Spinal cord (tissue), 10 donors: ENCODE results near the gene SVEP1. TPM values are rescaled to one million over a fixed set of nuclear protein-coding genes. Genes with fewer than 3 reads are reported as not detected.
"Not testable (repeated sequence)": the region's sequence is repeated elsewhere in the genome, so short reads cannot be mapped to it uniquely, and the experiment has no call there.

ENCODE experiments used
- DNase-seq, 6 donors: peaks; one replicate each; pipeline versions ENCODE4 v3.0.0 to v3.0.0-alpha.2; 2013 to 2015; ENCODE audit warnings: low spot score in 6 of 6, low read depth in 4 of 6
- H3K27ac ChIP-seq: one replicate; pipeline ENCODE4 v1.5.1; 2013; ENCODE audit warnings: low read depth, low read length, control low read depth
- H3K27me3 ChIP-seq: one replicate; pipeline ENCODE4 v1.6.1; 2013; ENCODE audit warnings: low read length; ENCODE audit not compliant: control insufficient read depth, insufficient read depth
- H3K36me3 ChIP-seq: one replicate; pipeline ENCODE4 v1.6.1; 2013; ENCODE audit warnings: low read length; ENCODE audit not compliant: control insufficient read depth, insufficient read depth
- H3K4me1 ChIP-seq: one replicate; pipeline ENCODE4 v1.6.1; 2013; ENCODE audit warnings: low read length; ENCODE audit not compliant: control insufficient read depth, insufficient read depth
- H3K4me3 ChIP-seq: one replicate; pipeline ENCODE4 v1.5.1; 2013; ENCODE audit warnings: low read depth, low read length, control low read depth
- H3K9me3 ChIP-seq: one replicate; pipeline ENCODE4 v1.6.1; 2013; ENCODE audit warnings: low read length; ENCODE audit not compliant: control insufficient read depth, insufficient read depth
- WGBS: methylation state at CpG from one replicate; pipeline ENCODE4 v1.1.5; 2013; ENCODE audit warnings: missing lambda C conversion rate; ENCODE audit not compliant: insufficient coverage; 5-methylcytosine and 5-hydroxymethylcytosine counted together
- polyA plus RNA-seq, 2 donors: library from polyadenylated mRNA; unstranded; fragments of 120-200 nt; gene quantifications; one replicate each; pipeline ENCODE4 v1.2.1, GENCODE V29; 2013; ENCODE audit not compliant: insufficient read length in 2 of 2
- total RNA-seq, 2 donors: library from RNA; depleted of rRNA in 1 of 2; stranded (reverse); fragments of 120-200 nt in 1 of 2; fragments of >200 nt in 1 of 2; gene quantifications; one replicate each; pipeline versions ENCODE4 v1.2.3 to v1.2.4, GENCODE V29; 2013 to 2014
- donor health status: healthy.

The SVEP1 gene
- total and polyA plus RNA-seq, 4 donors: 3.0 to 10.9 (median 5.3) TPM

GRCh38 chr9:110534162-110534561 lies 45.4 kb downstream of the SVEP1 start:
- not testable (repeated sequence) for H3K27me3 ChIP-seq, H3K4me1 ChIP-seq, H3K9me3 ChIP-seq, H3K36me3 ChIP-seq, H3K27ac ChIP-seq, H3K4me3 ChIP-seq, DNase-seq
- WGBS: 100% methylated on average over 1 of the region's 4 CpGs

DNA sequence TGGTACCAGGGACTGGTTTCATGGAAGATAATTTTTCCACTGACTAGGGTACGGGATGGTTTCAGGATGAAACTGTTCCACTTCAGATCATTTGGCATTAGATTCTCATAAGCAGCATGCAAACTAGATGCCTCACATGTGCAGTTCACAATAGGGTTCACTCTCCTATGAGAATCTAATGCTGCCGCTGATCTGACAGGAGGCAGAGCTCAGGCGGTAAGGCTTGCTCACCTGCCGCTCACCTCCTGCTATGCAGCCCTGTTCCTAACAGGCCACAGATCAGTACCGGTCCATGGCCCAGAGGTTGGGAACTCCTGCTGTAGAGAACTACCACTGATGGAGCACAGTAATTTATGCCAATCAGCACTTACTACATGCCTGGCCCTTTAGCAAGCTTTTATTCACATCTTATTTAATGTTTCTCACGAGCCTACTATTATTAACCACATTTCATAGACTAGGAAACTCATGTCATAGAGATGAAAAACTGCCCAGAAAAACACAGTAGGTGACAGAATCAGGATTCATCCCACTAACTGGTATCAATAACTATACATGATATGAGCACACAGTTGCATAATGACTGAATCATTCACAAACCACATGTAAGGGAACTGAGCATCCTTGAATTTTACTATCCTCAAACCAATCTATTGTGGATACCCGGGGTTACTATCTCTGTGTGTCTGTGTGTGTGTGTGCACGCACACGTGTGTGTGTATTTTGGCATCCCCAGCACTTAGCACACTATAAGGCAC lies 46.5 kb downstream of the SVEP1 start:
- no peak overlapping the region for H3K27ac ChIP-seq
- no peaks in the 10 kb centered on the region for H3K27me3 ChIP-seq
- no peaks in the 10 kb centered on the region for H3K4me1 ChIP-seq
- 82% methylated on average over 6 of the region's 9 CpGs for WGBS
- no peak for DNase-seq
- no peaks in the 10 kb centered on the region for H3K36me3 ChIP-seq
- no peaks in the 10 kb centered on the region for H3K9me3 ChIP-seq
- no peak overlapping the region for H3K4me3 ChIP-seq

DNA sequence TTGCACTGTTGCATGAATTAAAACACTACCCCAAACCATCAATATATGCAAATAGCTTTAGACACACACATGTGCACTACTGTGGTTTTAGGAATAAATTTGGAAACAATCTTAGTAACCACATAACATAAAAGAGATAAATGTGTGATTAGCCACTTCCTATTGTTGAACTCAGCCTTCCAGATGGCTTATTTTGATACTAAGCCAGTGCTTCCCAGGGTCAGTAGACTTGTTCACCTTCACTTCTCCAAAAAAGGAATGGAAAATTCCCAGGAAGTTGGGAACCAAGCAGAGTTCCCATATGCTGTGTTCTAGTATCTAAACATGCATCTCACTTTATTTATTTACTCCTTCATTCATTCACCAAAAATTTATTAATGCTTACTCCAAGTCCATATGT lies 47.8 kb downstream of the SVEP1 start:
- H3K27me3 ChIP-seq: no peaks in the 10 kb centered on the region
- no peak overlapping the region for H3K27ac ChIP-seq
- no peaks in the 10 kb centered on the region for H3K4me1 ChIP-seq
- H3K4me3 ChIP-seq: no peak overlapping the region
- H3K9me3 ChIP-seq: no peaks in the 10 kb centered on the region
- peak in 2 of 6 donors; percentile 10 to 18 for DNase-seq
- H3K36me3 ChIP-seq: no peaks in the 10 kb centered on the region

GRCh38 chr9:110531241-110531640 lies 48.3 kb downstream of the SVEP1 start:
- not testable (repeated sequence) for H3K27me3 ChIP-seq, DNase-seq, H3K4me1 ChIP-seq, H3K27ac ChIP-seq, H3K4me3 ChIP-seq, H3K36me3 ChIP-seq, H3K9me3 ChIP-seq
- WGBS: no CpG with 5 or more reads among the region's 1 CpG

DNA sequence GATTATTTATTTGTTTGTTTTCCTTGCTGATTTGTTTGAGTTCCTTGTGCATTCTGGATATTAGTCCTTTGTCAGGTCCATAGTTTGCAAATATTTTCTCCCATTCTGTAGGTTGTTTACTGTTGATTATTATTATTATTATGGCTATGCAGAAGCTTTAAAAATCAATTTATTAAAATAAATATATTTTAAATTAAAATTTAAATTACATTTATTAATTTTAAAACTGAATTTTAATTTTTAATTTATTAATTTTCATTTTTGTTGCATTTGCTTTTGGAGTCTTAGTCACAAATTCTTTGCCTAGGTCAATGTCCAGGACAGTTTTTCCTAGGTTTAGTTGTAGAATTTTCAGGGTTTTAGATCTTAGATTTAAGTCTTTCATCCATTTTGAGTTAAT lies 50.9 kb downstream of the SVEP1 start:
- Histone ChIP-seq H3K27ac (no peak overlapping the region), H3K36me3 (no peaks in the 10 kb centered on the region), H3K4me1 (no peaks in the 10 kb centered on the region), H3K9me3 (no peaks in the 10 kb centered on the region), H3K4me3 (no peak overlapping the region), H3K27me3 (no peaks in the 10 kb centered on the region)
- no peak for DNase-seq

GRCh38 chr9:110526426-110526825 lies 53.1 kb downstream of the SVEP1 start:
- Histone ChIP-seq H3K36me3 (no peaks in the 10 kb centered on the region), H3K4me1 (no peaks in the 10 kb centered on the region), H3K27me3 (no peaks in the 10 kb centered on the region), H3K9me3 (no peaks in the 10 kb centered on the region), H3K27ac (no peak overlapping the region), H3K4me3 (no peak overlapping the region)
- DNase-seq: peak in 1 of 6 donors; percentile 52
- WGBS: no CpG with 5 or more reads among the region's 1 CpG

DNA sequence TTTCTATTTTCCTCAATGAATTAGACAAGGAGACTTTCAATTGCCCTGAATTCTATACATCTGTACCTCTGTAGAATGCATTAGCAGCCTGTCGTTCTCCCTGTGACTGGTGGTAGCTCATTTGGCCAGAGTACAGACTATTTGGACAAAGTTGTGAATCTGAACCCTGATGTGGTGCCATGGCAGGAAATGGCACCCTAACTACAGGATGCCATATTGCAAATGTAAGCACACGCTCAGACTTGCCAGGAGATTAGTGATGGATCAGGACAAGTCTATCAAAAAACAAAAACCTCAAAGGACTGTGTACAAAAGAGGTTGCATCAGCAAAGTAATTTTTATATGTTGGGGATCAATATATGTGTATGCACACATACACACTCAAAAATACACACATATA lies 58.3 kb downstream of the SVEP1 start:
- no peaks in the 10 kb centered on the region for H3K36me3 ChIP-seq
- H3K9me3 ChIP-seq: no peaks in the 10 kb centered on the region
- H3K27me3 ChIP-seq: no peaks in the 10 kb centered on the region
- DNase-seq: peak in 2 of 6 donors; percentile 56 to 66
- H3K27ac ChIP-seq: no peak overlapping the region
- no peak overlapping the region for H3K4me3 ChIP-seq
- H3K4me1 ChIP-seq: no peaks in the 10 kb centered on the region
- WGBS: no CpG with 5 or more reads among the region's 2 CpGs

GRCh38 chr9:110520120-110520701 lies 59.3 kb downstream of the SVEP1 start:
- WGBS: no CpG with 5 or more reads among the region's 6 CpGs
- no peaks in the 10 kb centered on the region for H3K4me1 ChIP-seq
- no peaks in the 10 kb centered on the region for H3K27me3 ChIP-seq
- H3K9me3 ChIP-seq: no peaks in the 10 kb centered on the region
- no peak overlapping the region for H3K27ac ChIP-seq
- H3K36me3 ChIP-seq: no peaks in the 10 kb centered on the region
- DNase-seq: no peak
- no peak overlapping the region for H3K4me3 ChIP-seq

DNA sequence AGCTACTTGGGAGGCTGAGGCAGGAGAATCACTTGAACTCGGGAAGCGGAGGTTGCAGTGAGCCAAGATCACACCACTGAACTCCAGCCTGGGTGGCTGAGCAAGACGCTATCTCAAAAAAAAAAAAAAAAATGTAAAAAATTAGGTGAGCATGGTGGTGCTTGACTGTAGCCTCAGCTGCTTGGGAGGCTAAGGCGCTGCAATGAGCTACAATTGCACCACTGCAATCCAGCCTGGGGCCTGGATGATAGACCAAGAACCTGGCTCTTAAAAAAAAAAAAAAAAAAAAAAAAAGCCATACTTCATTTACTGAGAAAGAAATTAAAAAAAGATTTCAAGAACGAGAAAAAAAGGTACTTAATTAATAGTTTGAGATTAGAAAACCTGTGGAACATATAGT lies 62.1 kb downstream of the SVEP1 start:
- H3K27me3 ChIP-seq: no peaks in the 10 kb centered on the region
- no peak for DNase-seq
- no peaks in the 10 kb centered on the region for H3K4me1 ChIP-seq
- 93% methylated on average over 3 of the region's 5 CpGs for WGBS
- no peaks in the 10 kb centered on the region for H3K36me3 ChIP-seq
- H3K27ac ChIP-seq: no peak overlapping the region
- no peak overlapping the region for H3K4me3 ChIP-seq
- no peaks in the 10 kb centered on the region for H3K9me3 ChIP-seq

DNA sequence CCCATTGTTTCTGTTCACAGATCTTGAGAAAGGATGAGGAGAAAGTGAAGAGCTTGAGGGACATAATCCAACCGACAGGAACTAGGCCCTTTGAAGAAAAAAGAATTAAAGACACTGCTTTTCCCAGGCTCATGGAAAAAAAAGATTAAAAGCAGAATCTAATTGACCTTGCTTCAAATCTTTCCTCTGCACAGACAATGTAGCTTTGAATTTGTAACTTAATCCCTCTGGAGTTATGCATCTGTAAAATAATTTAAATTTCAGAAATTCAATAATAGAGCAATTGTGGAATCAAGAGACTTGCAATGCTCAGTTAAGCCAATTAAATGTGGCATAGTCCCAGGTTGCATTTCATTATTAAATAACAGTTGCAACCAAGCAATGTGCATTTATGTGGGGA lies 64.6 kb downstream of the SVEP1 start:
- no peak overlapping the region for H3K27ac ChIP-seq
- no peaks in the 10 kb centered on the region for H3K4me1 ChIP-seq
- H3K27me3 ChIP-seq: no peaks in the 10 kb centered on the region
- no peaks in the 10 kb centered on the region for H3K9me3 ChIP-seq
- no CpG with 5 or more reads among the region's 1 CpG for WGBS
- no peak overlapping the region for H3K4me3 ChIP-seq
- H3K36me3 ChIP-seq: no peaks in the 10 kb centered on the region
- no peak for DNase-seq
